ENCODE measurements around the gene MAP2K5.

- no peak for TF ChIP-seq CTCF (IDR thresholded peaks at IDR 0.05; ENCODE audit: low read length)
- TF ChIP-seq EZH2phosphoT487 (IDR thresholded peaks at IDR 0.05; ENCODE audit: low read length): no peak
Measured at GRCh38 chr15:67782691-67782991, 240.1 kb downstream of the MAP2K5 start.

Data from MM.1S (cell line).